HepG2 (cell line): ENCODE measurements around the gene MFN2. TPM values are rescaled to one million over a fixed set of nuclear protein-coding genes. Genes with fewer than 3 reads are reported as not detected.

Experiments used
- ATAD3A ChIP-seq: sonication (generic); formaldehyde crosslinking; IDR thresholded peaks from 2 replicates; pipeline ENCODE4 v1.4.0; 2020; ENCODE audit warnings: missing genetic modification reagents
- DR1 ChIP-seq: sonication (generic); formaldehyde crosslinking; IDR thresholded peaks from 2 replicates; pipeline ENCODE4 v1.8.0; 2021; ENCODE audit warnings: mild to moderate bottlenecking, missing genetic modification reagents, inconsistent platforms
- ETV5 ChIP-seq: IDR thresholded peaks from 2 replicates; pipeline ENCODE4 v1.6.1; 2018; ENCODE audit warnings: missing biosample characterization, missing genetic modification reagents, inconsistent platforms, borderline replicate concordance
- JUNB ChIP-seq: sonication (generic); formaldehyde crosslinking; IDR thresholded peaks from 2 replicates; pipeline ENCODE4 v1.8.0; 2022; ENCODE audit warnings: missing genetic modification reagents, mild to moderate bottlenecking, borderline replicate concordance
- NFE2L2 ChIP-seq: fragments of 150-350 bp; IDR thresholded peaks from 2 replicates; pipeline ENCODE4 v1.6.1; 2014; ENCODE audit warnings: low read length
- PHF20 ChIP-seq: sonication (generic); formaldehyde crosslinking; IDR thresholded peaks from 2 replicates; pipeline ENCODE4 v1.5.0; 2020; ENCODE audit warnings: mild to moderate bottlenecking, missing genetic modification reagents
- RCOR2 ChIP-seq: IDR thresholded peaks from 2 replicates; pipeline ENCODE4 v1.6.1; 2016; ENCODE audit warnings: missing biosample characterization, missing genetic modification reagents
- RERE ChIP-seq: IDR thresholded peaks from 2 replicates; pipeline ENCODE4 v1.6.1; 2016; ENCODE audit warnings: low read depth, missing genetic modification reagents, missing compliant biosample characterization
- SOX5 ChIP-seq: IDR thresholded peaks from 2 replicates; pipeline ENCODE4 v1.6.1; 2016; ENCODE audit warnings: borderline replicate concordance
- ZFX ChIP-seq: sonication (generic); formaldehyde crosslinking; IDR thresholded peaks from 2 replicates; pipeline ENCODE4 v1.4.0; 2020; ENCODE audit warnings: mild to moderate bottlenecking, low read depth, missing genetic modification reagents, moderate library complexity
- ZNF20 ChIP-seq: sonication (generic); formaldehyde crosslinking; IDR thresholded peaks from 2 replicates; pipeline ENCODE4 v1.4.0; 2020; ENCODE audit warnings: mild to moderate bottlenecking, moderate library complexity, missing genetic modification reagents
- ZNF24 ChIP-seq: fragments of 450-650 bp; IDR thresholded peaks from 2 replicates; pipeline ENCODE4 v1.6.1; 2017; ENCODE audit warnings: antibody characterized with exemption, mild to moderate bottlenecking
- ZNF34 ChIP-seq: sonication (generic); formaldehyde crosslinking; IDR thresholded peaks from 2 replicates; pipeline ENCODE4 v1.4.0; 2020; ENCODE audit warnings: mild to moderate bottlenecking, missing genetic modification reagents, borderline replicate concordance
- ZNF687 ChIP-seq: sonication (generic); formaldehyde crosslinking; IDR thresholded peaks from 2 replicates; pipeline ENCODE4 v1.5.1; 2020; ENCODE audit warnings: mild to moderate bottlenecking, missing genetic modification reagents, moderate library complexity
- ZNF878 ChIP-seq: sonication (generic); formaldehyde crosslinking; IDR thresholded peaks from 2 replicates; pipeline ENCODE4 v1.8.1; 2023; ENCODE audit warnings: mild to moderate bottlenecking, missing genetic modification reagents, moderate library complexity
- ZZZ3 ChIP-seq: sonication (generic); formaldehyde crosslinking; IDR thresholded peaks from 2 replicates; pipeline ENCODE4 v1.4.0; 2020; ENCODE audit warnings: missing genetic modification reagents, mild to moderate bottlenecking, borderline replicate concordance
- polyA plus RNA-seq, 8 experiments: library from polyadenylated mRNA; depleted of rRNA in 3 of 8; stranded (reverse) in 7 of 8; unstranded in 1 of 8; fragments of >200 nt; fragmentation: Illumina TruSeq in 4 of 8; extraction: Trizol in 4 of 8; gene quantifications; 2 replicates each; pipeline versions ENCODE4 v1.2.1 to v1.2.3, GENCODE V29; 2011 to 2016; ENCODE audit warnings: low read depth in 4 of 8, missing spikeins in 1 of 8, mixed read lengths in 1 of 8; ENCODE audit not compliant: insufficient read depth in 1 of 8
- total RNA-seq, 5 experiments: library from RNA; depleted of rRNA; stranded (reverse); fragments of >200 nt; fragmentation: Illumina TruSeq; extraction: Trizol; gene quantifications; 2 replicates each; pipeline ENCODE4 v1.2.3, GENCODE V29; 2016; ENCODE audit warnings: low read depth in 1 of 5
- TF ChIP-seq, protein P1 (sequence below): IDR thresholded peaks from 2 replicates; pipeline ENCODE4 v1.6.1; 2016; ENCODE audit warnings: low read depth, control low read depth
- TF ChIP-seq, protein P2 (sequence below): IDR thresholded peaks from 2 replicates; pipeline ENCODE4 v1.6.1; 2016; ENCODE audit warnings: low read depth, borderline replicate concordance

The MFN2 gene
- total and polyA plus RNA-seq, 2 of the 13 experiments (the other 11 are each of a cell fraction or from before 2014, with no cell fraction given) = 38.7 to 60.9 TPM

DNA sequence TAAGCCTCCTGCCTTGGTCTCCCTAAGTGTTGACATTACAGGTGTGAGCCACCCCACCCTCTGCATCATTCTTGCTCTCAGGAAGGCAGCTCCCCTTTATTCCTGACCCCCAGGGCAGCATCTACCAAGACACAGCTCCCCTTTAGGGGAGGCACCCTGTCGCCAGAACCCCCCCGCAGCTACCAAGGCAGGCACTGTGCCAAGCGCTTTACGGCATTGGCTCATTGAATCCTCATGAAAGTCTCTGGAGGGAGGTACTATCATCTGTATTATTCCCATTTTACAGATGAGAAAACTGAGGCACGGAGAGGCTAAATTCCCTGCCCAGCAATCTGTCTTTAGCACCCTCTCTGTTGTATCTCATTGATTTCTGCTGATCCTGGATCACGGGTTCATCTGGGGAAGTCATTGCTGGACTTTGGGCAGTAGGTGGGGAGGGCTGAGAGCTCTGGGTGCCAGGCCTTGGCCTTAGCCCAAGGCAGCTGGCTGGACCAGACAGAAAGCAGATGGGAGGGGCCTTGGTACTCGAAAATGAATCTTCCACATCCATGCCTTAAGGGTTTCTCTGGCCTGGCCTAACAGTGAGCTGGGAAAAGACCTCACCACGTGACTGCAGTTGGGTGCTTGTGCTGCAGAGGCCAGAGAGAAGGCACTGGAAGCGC, 39.9 kb upstream of the MFN2 start (continued):
- TF ChIP-seq ZNF687 (CRISPR knock-in tag) = peak; percentile 66
- TF ChIP-seq ZNF878 = no peak
- no peak for TF ChIP-seq NFE2L2
- TF ChIP-seq ZNF24 = peak; percentile 52; the same call in 1 of the 2 replicates
- no peak for TF ChIP-seq ZZZ3 (CRISPR knock-in tag)
- TF ChIP-seq SOX5 (CRISPR knock-in tag) = no peak; the same call in 1 of the 2 replicates
- no peak for TF ChIP-seq ZNF20 (CRISPR knock-in tag)
- no peak for TF ChIP-seq DR1
- TF ChIP-seq, protein P1, sequence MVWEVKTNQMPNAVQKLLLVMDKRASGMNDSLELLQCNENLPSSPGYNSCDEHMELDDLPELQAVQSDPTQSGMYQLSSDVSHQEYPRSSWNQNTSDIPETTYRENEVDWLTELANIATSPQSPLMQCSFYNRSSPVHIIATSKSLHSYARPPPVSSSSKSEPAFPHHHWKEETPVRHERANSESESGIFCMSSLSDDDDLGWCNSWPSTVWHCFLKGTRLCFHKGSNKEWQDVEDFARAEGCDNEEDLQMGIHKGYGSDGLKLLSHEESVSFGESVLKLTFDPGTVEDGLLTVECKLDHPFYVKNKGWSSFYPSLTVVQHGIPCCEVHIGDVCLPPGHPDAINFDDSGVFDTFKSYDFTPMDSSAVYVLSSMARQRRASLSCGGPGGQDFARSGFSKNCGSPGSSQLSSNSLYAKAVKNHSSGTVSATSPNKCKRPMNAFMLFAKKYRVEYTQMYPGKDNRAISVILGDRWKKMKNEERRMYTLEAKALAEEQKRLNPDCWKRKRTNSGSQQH (CRISPR knock-in tag) = 0 out of 2 replicates have a peak, but pooled peaks have one; percentile 35
- no peak for TF ChIP-seq RERE (CRISPR knock-in tag)
- no peak for TF ChIP-seq JUNB (CRISPR knock-in tag)
- TF ChIP-seq ATAD3A (CRISPR knock-in tag) = no peak
- TF ChIP-seq ZNF34 = no peak
- peak; percentile 41; the same call in 1 of the 2 replicates for TF ChIP-seq ETV5
- TF ChIP-seq, protein P2, sequence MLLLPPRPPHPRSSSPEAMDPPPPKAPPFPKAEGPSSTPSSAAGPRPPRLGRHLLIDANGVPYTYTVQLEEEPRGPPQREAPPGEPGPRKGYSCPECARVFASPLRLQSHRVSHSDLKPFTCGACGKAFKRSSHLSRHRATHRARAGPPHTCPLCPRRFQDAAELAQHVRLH (CRISPR knock-in tag) = peak; percentile 27
- no peak for TF ChIP-seq PHF20
- peak; percentile 51; the same call in 1 of the 2 replicates for TF ChIP-seq ZFX
- peak; percentile 99 for TF ChIP-seq RCOR2 (CRISPR knock-in tag)
